Stomach (tissue), 9 donors: Measurements from ENCODE around the gene RBMS3. TPM values are rescaled to one million over a fixed set of nuclear protein-coding genes. Genes with fewer than 3 reads are reported as not detected.

Experiments
- DNase-seq, 2 donors: peaks; one replicate each; pipeline versions ENCODE4 v3.0.0 to v3.0.0-alpha.2; 2013 to 2019
- H3K27ac ChIP-seq, 5 donors: fragments of 200-600 bp in 4 of 5; sonication (generic) in 4 of 5; one replicate each; pipeline ENCODE4 v1.5.1; 2013 to 2019; ENCODE audit warnings: mild to moderate bottlenecking in 1 of 5, moderate library complexity in 1 of 5
- H3K27me3 ChIP-seq, 3 donors: fragments of 200-600 bp; sonication (generic); one replicate each; pipeline ENCODE4 v1.5.1; 2017 to 2019; ENCODE audit warnings: mixed run types in 1 of 3
- H3K36me3 ChIP-seq, 4 donors: fragments of 200-600 bp; sonication (generic); 1 replicate in 3 of 4; 2 replicates in 1 of 4; pipeline ENCODE4 v1.5.1; 2016 to 2019
- H3K4me1 ChIP-seq, 4 donors: fragments of 200-600 bp; sonication (generic); one replicate each; pipeline ENCODE4 v1.5.1; 2016 to 2019
- H3K4me3 ChIP-seq, 4 donors: fragments of 200-600 bp; sonication (generic) in 3 of 4; one replicate each; pipeline ENCODE4 v1.5.1; 2016 to 2019; ENCODE audit warnings: mild to moderate bottlenecking in 1 of 4
- H3K9me3 ChIP-seq, 4 donors: fragments of 200-600 bp; sonication (generic); one replicate each; pipeline ENCODE4 v1.5.1; 2016 to 2019
- CTCF ChIP-seq, 7 experiments: fragments of 450-650 bp in 4 of 7; fragments of 200-600 bp in 3 of 7; sonication (generic) in 3 of 7; IDR thresholded peaks; one replicate each; pipeline ENCODE4 v1.5.1; 2016 to 2019; ENCODE audit warnings: antibody characterized with exemption in 7 of 7, control low read depth in 2 of 7, mild to moderate bottlenecking in 1 of 7
- EP300 ChIP-seq: sonication (generic); formaldehyde crosslinking; IDR thresholded peaks from one replicate; pipeline ENCODE4 v1.6.1; 2017; ENCODE audit warnings: antibody characterized with exemption
- POLR2A ChIP-seq, 4 donors: fragments of 450-650 bp; IDR thresholded peaks; one replicate each; pipeline ENCODE4 v1.6.1; 2016; ENCODE audit warnings: antibody characterized with exemption in 4 of 4, control low read depth in 2 of 4, mild to moderate bottlenecking in 1 of 4, moderate library complexity in 1 of 4
- POLR2AphosphoS5 ChIP-seq, 3 donors: sonication (generic); formaldehyde crosslinking; IDR thresholded peaks; one replicate each; pipeline ENCODE4 v1.6.1; 2016; ENCODE audit warnings: antibody characterized with exemption in 3 of 3
- WGBS, 5 donors: extraction: QIAGEN DNeasy Blood & Tissue Kit in 3 of 5; methylation state at CpG; one replicate each; pipeline versions ENCODE4 v1.1.5 to v1.1.7; 2013 to 2018; 5-methylcytosine and 5-hydroxymethylcytosine counted together
- intact Hi-C: fragments of 100-400 bp; cut with DNase I; formaldehyde crosslinking; loops from one replicate; pipeline ENCODE4 v1.15.1; 2023; ENCODE audit warnings: low total_unique reads
- polyA plus RNA-seq, 3 donors: library from polyadenylated mRNA; stranded (reverse); fragments of 200-250 nt; gene quantifications; one replicate each; pipeline ENCODE4 v1.2.3, GENCODE V29; 2013
- total RNA-seq, 5 donors: library from RNA; depleted of rRNA; stranded (reverse); fragments of >200 nt; gene quantifications; one replicate each; pipeline versions ENCODE4 v1.1.0 to v1.2.3, GENCODE V29; 2014 to 2016
- donor health status: healthy with polysubstance abuse.
- donor health status: Bipolar disorder and iron deficiency.
- donor health status: healthy.

RBMS3 gene
- total and polyA plus RNA-seq, 8 donors = 2.0 to 103 (median 16.0) TPM

- Histone ChIP-seq H3K4me1 (peaks cover 6 to 35% (median 25%) of the 10 kb centered on the region in 4 donors), H3K27me3 (no peaks in the 10 kb centered on the region), H3K9me3 (no peaks in the 10 kb centered on the region), H3K4me3 (no peak overlapping the region), H3K36me3 (no peaks in the 10 kb centered on the region), H3K27ac (no peak overlapping the region)
- WGBS, 5 donors = 77 to 93% (median 88%) methylated on average over 1 of the region's 1 CpG
- no peak for DNase-seq
- intact Hi-C loops = no loop called here
- TF ChIP-seq POLR2AphosphoS5 (IDR thresholded peaks at IDR 0.05) (no peak), CTCF (IDR thresholded peaks at IDR 0.05) (no peak), EP300 (no peak), POLR2A (IDR thresholded peaks at IDR 0.05) (no peak)
Observed at GRCh38 chr3:29511701-29512100, 230.8 kb downstream of the RBMS3 start.

GRCh38 chr3:29512641-29513040 is 231.8 kb downstream of the RBMS3 start:
- intact Hi-C loops = no loop called here
- TF ChIP-seq CTCF (IDR thresholded peaks at IDR 0.05) (no peak), POLR2A (IDR thresholded peaks at IDR 0.05) (no peak), POLR2AphosphoS5 (IDR thresholded peaks at IDR 0.05) (no peak)
- H3K4me3 ChIP-seq = no peak overlapping the region
- WGBS, 5 donors = 65 to 85% (median 72%) methylated on average over 4 of the region's 4 CpGs
- no peaks in the 10 kb centered on the region for H3K36me3 ChIP-seq
- H3K27me3 ChIP-seq = no peaks in the 10 kb centered on the region
- no peak for DNase-seq
- H3K9me3 ChIP-seq = no peaks in the 10 kb centered on the region
- H3K27ac ChIP-seq = peak overlapping the region in 1 of 5 donors; percentile 22
- H3K4me1 ChIP-seq = peaks cover 6 to 35% (median 25%) of the 10 kb centered on the region in 4 donors

- TF ChIP-seq POLR2AphosphoS5 (IDR thresholded peaks at IDR 0.05) = no peak
- TF ChIP-seq POLR2A (IDR thresholded peaks at IDR 0.05) = no peak
- no peak for TF ChIP-seq CTCF (IDR thresholded peaks at IDR 0.05)
- TF ChIP-seq EP300 = no peak
- intact Hi-C loops = no loop called here
- peak in 1 of 2 donors; percentile 39 for DNase-seq
- Histone ChIP-seq H3K4me3 (no peak overlapping the region), H3K9me3 (no peaks in the 10 kb centered on the region), H3K27me3 (no peaks in the 10 kb centered on the region), H3K4me1 (peaks cover 6 to 35% (median 25%) of the 10 kb centered on the region in 4 donors), H3K36me3 (no peaks in the 10 kb centered on the region), H3K27ac (peak overlapping the region in 1 of 5 donors; percentile 22)
- WGBS, 5 donors = 7 to 21% (median 18%) methylated on average over 3 of the region's 3 CpGs
Observed at GRCh38 chr3:29513236-29513635, 232.4 kb downstream of the RBMS3 start.

GRCh38 chr3:29514170-29514569 is 233.3 kb downstream of the RBMS3 start:
- Histone ChIP-seq H3K4me3 (no peak overlapping the region), H3K36me3 (no peaks in the 10 kb centered on the region), H3K27me3 (no peaks in the 10 kb centered on the region), H3K9me3 (no peaks in the 10 kb centered on the region), H3K27ac (peak overlapping the region in 1 of 5 donors; percentile 6), H3K4me1 (peaks cover 6 to 35% (median 25%) of the 10 kb centered on the region in 4 donors)
- intact Hi-C loops = no loop called here
- TF ChIP-seq POLR2A (IDR thresholded peaks at IDR 0.05) (no peak), CTCF (IDR thresholded peaks at IDR 0.05) (no peak), POLR2AphosphoS5 (IDR thresholded peaks at IDR 0.05) (no peak), EP300 (no peak)
- DNase-seq = no peak
- WGBS, 5 donors = 51 to 67% (median 52%) methylated on average over 3 of the region's 3 CpGs
